ENCODE measurements around the gene LRRC73.
"Not testable (repeated sequence)": the region's sequence is repeated elsewhere in the genome, so short reads cannot be mapped to it uniquely, and the experiment has no call there.

Gene LRRC73

DNA sequence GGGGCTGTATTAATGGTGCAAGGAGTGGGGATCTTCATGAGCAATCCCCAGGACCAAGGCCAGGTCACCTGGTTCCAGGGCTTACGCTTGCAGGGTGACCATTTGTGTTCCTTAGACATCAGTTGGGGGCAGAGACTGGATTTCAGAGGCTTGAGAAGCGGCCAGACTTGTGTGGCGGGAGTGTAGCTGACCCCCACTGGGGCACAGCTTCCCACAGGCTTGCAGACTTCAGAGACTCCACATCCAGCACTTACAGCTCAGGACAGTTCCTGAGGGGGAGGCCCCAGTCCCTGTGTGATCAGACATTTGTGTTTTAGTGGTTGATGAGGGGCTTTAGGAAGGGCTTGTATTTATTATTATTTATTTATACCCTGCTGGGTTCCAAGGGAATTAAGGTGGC lies 17.5 kb downstream of the LRRC73 start:
- DNase-seq (ENCODE audit: low read depth in 3 of 3) = no peak

DNA sequence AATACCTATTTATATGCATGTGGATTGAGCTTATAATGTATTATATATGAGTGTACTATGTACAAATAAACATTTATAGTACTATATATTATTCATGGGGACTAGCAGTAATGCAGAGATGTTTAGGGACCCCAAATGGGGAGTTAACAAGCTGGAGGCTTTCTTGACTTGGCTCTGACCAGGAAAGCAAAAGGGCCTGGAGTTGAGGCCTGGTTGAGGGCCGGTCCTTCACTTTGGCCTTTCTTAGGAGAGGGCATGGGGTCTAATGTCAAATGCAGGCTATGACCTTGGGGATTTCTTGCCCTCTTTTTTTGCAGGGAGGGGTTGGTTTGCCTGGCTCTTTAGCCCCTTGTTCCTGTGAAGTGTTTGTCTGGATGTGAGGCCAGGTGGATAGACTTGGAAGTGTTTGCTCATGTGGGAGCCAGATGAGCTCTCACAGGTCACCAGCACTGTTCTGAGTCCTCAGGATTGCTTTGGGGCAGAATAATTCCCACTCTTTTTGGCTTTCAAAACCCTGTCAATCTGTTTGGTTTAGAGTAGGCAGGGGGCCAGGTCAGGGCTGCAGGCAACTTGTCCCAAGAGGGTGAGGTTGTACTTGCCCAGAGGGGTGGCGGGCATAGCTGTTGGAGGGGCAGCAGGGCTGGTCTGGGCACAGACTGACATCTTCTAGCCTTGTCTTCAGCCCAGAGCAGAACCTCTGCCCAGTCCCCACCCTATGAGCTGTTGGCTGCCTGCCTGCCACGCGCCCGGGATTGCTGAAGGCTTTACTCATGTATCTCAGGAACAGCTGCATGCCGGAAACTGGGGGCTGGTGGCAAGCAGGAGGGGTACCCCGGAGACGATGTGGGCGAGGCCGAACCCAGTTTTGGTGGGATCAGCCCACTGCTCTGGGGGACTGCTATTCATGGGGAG lies 18.1 kb downstream of the LRRC73 start:
- no peak for DNase-seq (ENCODE audit: low read depth in 3 of 3)

DNA sequence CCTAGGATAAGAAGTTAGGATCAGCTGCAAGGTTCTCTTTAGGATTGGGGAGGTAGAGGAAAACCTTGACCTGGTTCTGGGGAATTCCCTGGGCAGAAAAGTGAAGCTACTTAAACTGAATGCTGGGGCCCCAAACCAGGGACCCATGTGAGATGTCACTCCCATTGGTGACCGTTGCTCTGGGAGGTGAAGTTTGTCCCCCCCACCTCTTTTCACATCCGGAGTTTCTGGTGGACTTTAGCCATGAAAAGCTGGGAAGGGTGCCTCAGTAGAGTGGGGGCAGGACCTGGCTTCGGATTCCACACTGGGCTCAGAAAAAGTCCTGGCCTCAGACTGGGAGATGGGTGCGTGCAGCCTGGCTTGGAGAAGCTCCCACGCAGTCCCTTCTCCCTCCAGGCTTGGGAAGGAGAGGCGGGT lies 19.6 kb downstream of the LRRC73 start:
- no peak for DNase-seq (ENCODE audit: low read depth in 3 of 3)

DNA sequence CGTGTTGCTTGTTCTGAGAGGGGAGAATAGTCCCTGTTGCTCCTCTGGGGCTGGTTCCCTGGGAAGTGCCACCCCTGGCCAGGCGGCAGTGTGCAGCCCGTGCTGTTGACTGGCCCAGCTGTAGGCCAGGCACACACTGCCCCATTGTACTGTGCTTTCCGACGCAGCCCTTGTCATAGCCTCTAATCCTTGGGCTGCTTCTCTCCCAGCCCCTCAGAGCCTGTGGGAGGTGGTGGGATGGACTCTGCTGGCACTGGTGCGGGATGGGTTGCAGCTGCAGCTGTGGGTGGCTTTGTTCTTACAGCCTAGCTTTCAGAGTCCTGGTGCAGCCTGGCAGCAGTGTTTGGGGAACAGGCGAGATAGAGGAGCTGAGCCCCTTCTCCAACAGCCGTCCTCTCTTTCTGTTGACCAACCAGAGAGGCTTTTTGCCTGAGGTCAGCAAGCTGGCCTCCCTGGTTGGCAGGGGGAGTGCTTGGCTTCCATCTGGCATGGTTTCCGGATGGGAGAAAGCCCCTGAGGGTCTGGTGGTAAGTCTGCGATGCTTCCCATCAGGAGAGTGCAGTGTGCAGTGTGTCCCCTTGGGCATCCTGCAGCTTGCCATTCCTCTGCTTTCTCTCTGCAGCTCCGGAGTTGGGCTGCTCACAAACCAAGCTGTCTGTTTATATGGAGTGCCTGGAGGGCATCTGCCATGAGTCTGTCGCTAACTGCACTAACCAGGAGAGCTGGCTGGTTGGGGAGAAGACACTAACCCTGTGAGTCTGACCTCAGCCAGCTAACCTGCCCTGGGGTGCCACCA lies 20.7 kb downstream of the LRRC73 start:
- DNase-seq (ENCODE audit: low read depth in 3 of 3) = no peak

DNA sequence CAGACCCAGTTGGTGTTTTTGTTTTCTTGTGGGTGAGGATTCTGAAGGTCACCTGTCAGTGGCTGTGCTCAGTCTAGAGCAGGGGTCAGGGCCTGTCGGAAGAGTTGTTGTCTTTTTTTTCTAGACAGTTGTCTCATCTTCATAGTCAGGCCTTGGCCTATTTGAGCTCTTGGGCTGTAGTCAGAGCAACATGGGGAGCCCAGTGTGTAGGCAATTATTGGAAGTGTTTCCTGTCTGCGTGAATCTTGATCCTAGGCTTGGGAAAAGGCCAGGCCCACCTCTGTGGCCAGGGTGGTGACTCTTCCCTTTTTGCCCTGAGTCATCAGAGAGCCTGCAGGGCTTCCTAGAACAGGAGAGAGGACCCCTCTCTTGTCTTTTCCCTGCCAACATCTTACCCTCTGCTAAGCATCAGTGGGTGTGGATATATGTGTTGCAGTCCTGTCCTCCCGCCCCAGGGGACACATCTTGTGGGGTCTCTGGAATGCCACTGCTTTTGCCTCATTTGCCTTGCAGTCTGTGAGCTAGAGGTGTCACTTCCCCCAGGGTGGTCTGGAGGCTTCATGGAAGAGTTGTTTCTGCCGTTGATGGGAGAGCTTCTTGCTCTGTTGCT lies 21.4 kb downstream of the LRRC73 start:
- DNase-seq (ENCODE audit: low read depth in 3 of 3) = no peak

DNA sequence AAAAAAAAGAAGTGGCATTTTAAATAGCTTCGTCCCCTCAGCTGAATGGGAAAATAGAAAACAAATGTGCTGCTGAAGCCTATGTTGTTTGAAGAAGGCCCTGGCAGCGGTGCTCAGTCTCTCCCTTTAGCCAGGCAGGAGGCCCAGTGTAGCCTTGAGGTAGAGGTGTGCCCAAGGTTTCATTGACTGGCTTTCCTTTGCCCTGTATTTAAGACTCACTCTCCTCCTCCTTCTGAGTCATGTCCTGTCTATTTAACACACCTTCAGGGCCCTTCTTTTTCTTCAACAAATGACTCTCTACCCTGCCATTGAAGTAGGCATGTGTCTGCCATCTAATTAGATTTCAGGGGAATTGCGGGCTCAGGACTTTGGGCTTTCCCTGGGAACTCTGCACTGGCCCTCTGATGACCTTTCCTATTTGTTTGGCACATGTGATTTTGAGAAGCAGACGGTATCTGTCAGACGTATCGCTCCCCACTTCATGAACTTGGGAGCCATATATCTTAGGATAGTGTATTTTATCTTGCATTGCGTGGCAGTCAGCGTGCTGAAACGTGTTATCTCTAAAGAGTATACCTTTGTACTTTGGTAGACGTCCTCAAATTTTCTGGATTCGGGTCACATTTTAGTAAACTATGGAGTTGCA lies 28.4 kb downstream of the LRRC73 start:
- DNase-seq (ENCODE audit: low read depth in 3 of 3) = no peak

DNA sequence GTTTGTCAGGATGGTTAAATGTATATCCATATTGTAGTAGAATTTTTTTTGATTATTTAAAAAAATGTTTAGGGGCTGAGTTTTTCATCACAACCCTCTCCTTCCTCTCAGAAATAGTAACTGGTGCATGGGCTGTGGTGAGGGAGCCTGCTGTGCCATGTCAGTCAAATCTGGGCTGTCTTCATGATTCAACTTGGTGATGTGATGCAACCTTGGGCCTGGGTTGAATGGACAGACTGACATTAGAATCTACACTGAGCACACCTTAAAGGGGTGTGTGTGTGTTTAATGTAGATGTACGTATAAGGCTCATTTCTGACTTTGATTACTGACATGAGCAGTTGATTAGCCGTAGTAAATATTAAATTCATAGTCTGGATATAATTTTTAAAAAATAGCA lies 29.1 kb downstream of the LRRC73 start:
- no peak for DNase-seq (ENCODE audit: low read depth in 3 of 3)

DNA sequence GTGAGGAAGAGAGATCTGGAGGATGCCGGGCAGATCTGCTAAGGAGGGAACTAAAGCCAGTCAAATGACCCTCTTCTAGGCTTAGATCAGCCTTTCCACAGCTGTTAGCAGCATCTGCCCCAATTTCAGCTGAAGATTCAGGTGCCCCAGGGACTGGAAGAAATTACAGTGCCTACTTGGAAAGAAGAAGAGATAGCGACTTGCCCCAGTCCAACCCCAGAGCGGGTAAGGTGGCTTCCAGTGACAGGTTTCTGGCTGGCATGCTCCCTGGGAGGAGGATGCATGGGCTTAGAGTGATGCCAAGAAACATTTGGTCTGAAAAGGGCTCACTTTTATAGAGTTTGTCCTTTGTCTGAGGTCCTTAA lies 32.2 kb downstream of the LRRC73 start:
- DNase-seq (ENCODE audit: low read depth in 3 of 3) = no peak

DNA sequence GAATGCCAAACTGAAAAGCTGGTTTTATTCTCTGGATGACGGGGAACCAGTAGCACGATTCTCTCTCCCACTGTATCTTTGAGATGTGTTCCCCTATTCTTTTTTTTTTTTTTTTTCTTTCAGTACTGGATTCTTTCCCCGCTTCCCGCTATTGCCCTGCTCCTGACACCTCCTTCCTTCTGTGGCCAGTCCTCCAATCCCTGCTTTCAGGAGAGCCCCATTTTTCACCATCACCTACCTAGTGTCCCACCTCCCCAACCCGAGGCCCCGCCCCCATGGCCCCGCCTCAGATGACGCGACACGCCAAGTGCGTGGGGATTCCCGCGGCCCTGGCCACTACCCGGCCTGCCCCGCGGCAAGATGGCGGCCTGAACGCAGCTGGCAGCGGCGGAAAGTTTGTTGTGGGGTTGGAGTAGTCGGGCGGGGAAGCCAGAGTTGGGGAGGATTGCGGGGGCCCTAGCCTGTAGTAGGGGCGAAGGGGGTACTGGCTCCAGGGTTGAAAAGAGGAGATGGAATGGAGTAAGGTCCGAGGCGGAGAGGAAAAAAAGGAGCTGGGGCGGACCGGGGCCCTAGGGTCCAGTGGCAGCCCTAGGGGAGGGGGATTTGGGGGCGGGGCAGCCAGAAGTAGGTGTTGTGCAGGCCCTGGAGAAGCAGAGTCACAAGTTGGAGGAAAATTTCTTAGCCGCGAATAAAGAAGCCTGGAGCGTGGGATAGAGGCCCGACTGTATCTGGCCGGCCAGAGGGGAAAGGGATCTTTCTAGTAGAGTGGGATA lies 32.7 kb downstream of the LRRC73 start, which contains the start of gene TJAP1:
TJAP1 (plus strand) TSS at position 336 of the 773 bp plus-strand sequence. CDS start 21,432 bp downstream, outside the sequence.
- DNase-seq (ENCODE audit: low read depth in 3 of 3) = peak; percentile 96 to 98 (median 97)

DNA sequence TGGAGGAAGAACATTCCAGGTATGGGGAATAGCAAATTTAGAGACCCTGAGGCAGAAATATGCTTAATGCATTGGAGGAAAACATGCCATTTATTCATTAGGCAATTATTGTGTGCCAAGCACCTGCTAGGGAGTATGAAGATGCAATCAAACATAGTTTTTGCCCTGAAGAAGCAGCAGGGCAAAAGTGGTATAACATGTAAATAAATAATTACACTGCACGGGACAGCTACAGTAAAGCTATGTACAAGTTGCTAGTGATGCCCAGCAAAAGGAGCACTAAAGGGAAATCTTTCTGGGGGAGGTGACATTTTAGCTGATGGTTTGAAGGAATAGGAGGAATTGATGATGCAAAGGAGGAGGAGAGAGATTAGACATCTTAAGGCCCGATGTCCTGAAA lies 33.4 kb downstream of the LRRC73 start:
- DNase-seq (ENCODE audit: low read depth in 3 of 3) = no peak

DNA sequence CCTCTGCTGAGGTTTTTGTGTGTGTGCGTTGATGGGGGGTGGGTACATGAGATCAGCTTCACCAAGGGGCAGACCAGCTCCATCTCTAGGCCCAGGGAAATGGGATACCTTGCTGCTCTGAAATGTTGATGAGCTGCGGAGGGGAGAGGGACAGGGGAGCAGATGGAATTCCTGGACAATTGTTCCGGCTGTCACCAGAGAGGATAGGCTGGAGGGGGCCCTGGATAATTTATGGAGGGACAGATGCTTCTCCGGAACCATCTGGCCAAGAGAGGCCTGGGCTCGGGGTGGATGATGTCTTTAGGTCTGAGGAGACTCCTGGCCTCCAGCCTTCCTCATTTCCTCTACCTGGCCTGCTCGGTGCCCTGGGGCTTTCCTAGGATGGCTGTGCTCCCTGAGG lies 34.6 kb downstream of the LRRC73 start:
- DNase-seq (ENCODE audit: low read depth in 3 of 3) = no peak

DNA sequence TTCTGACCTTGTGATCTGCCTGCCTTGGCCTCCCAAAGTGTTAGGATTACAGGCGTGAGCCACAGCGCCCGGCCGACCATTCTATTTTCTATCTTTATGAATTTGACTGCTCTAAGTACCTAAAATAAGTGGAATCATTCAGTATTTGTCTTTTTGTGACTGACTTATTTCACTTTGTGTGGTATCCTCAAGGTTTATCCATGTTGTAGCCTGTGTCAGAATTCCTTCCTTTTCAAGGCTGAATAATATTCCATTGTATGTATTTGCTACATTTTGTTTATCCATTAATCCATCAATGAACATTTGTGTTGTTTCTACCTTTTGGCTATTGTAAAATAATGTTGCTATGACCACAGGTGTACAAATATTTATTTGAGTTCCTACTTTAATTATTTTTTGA lies 37.6 kb downstream of the LRRC73 start:
- DNase-seq (ENCODE audit: low read depth in 3 of 3) = no peak

DNA sequence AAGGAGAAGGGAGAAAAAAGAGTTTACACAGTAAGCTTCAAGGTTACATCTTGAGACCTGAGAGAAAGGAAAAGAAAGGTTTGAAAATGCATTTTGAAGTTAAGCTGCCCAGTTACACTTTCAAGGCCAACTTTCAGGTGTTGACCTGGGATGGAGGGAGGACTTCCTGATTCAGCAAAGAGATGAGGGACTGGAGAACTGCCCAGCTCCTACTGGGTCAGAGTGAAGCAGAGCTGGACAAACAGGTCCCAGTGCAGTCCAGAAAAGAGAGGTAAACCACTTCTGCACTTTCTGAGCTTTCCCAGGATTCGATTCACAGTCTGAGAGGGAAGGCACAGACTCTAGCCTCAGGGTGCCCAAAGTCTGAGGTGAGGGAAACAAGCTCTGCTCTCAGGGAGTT lies 38.7 kb downstream of the LRRC73 start:
- no peak for DNase-seq (ENCODE audit: low read depth in 3 of 3)

DNA sequence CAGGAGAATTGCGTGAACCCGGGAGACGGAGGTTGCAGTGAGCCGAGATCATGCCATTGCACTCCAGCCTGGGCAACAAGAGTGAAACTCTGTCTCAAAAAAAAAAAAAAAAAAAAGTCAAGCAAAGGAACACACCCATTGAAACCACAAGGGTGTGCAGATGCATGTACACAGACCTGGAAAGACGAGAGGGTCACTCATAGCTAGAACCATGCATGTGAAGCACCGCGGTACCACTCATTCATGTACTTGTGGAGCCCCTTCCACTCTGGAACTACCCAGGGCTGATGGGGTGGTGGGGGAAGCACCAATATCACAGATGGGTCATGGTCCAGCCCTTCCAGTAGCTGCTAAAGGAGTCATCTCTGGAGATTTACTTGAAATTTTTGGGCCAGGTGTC lies 40.2 kb downstream of the LRRC73 start:
- no peak for DNase-seq (ENCODE audit: low read depth in 3 of 3)

DNA sequence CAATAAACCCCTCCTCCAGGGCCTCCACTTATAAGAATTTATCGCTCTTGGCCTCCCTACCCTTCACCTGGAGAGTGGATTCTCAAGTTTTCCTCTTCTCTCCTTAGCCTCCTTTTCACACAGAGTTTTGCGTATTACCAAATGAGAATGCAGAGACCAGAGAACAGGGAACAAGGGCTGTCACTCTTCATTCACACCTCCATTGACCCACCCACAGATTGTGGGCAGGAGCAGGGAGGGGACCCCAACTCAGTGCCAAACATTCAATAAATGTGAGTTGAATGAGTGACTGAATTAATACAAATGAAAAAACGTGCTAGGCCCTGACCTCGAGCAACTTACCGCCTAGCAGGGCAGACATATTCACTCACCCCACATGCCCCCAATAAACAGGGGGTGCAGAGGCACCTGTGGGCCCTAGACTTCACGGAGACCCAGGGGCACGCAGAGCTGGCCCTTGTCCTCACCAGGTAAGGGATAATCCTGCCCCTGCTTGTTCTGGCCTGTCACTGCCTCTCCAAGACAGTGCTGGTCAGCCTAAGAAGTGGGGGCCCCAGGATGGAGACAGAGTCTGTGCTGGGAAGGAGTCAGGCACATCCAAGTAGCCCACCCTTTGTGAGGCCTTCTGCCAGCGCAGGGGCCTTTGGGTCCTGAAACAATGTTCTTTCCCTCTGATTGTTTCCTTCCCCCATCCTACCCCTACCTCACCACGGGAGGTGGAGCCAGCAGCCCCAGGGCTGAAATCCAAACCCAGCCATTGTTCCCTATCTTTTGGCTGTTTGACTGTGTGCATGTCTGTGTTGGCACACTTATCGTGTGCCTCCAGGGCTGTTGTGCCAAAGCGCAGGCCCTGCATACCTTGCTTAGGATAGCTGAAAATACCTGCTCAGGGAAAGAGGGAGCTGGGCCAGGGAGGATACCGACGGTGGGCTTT lies 41.1 kb downstream of the LRRC73 start:
- DNase-seq (ENCODE audit: low read depth in 3 of 3) = no peak

DNA sequence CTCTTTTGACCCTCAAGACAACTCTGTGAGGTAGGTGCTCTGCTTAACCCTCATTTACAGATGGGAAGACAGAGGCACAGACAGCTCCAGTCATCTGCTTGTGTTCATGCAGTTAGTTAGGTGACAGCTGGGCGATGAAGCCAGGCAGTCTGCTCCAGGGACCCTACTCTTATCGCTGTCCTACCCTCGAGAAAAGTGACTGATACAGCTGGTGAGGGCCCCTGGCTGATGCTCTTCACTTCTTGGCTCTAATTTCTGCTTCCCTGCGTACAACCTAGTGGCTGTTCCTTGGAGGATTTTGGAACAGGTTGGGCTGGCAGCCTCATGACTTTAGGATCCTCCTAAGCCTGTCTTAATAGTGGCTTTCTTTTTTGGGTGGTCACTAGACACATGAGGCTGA lies 41.9 kb downstream of the LRRC73 start:
- DNase-seq (ENCODE audit: low read depth in 3 of 3) = no peak

DNA sequence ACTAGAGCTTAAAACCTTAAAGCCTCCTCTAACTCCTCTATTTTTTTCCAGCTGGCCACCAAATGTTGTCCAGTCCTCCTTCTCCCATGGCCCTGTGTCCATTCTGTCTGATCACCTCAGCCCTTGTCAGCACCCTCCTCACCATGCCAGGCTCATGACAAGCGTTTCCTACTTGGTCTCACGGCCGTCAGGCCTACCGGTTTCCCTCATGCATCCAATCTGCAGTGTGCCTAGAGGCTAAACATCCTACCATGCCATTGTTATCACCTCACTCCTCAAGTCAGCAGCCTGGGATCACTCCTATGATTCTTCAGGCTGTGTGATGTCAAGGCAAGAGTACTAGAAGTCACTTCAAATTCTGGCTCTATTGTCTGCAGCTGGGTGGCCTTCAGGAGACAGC lies 42.4 kb downstream of the LRRC73 start:
- DNase-seq (ENCODE audit: low read depth in 3 of 3) = no peak

DNA sequence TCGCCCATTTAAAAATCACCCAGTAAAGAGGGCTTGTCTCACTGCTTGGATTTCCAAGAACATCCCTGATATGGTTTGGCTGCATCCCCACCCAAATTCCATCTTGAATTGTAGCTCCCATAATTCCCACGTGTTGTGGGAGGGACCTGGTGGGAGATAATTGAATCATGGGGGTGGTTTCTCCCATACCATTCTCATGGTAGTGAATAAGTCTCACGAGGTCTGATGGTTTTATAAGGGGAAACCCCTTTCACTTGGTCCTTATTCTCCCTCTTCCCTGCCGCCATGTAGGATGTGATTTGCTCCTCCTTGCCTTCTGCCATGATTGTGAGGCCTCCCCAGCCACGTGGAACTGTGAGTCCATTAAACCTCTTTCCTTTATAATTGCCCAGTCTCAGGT lies 42.9 kb downstream of the LRRC73 start:
- not testable (repeated sequence) for DNase-seq (ENCODE audit: low read depth in 3 of 3)

DNA sequence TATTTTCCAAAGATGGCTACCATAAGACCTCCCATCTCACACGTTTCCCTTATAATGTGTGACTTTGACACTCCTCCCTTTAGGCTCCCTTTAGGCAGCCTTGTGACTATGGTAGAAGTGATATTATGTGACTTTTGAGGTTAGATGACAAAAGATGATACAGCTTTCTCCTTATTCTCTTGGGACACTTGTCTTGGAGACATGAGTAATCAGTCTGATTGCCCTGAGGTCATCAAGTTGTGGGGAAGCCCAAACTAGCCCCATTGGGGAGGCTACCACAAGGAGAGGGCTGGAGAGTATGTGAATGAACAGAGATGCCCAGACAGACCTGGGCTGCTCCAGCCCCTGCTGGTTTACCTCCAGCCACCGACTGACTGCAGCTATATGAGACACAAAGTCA lies 44.2 kb downstream of the LRRC73 start:
- no peak for DNase-seq (ENCODE audit: low read depth in 3 of 3)

DNA sequence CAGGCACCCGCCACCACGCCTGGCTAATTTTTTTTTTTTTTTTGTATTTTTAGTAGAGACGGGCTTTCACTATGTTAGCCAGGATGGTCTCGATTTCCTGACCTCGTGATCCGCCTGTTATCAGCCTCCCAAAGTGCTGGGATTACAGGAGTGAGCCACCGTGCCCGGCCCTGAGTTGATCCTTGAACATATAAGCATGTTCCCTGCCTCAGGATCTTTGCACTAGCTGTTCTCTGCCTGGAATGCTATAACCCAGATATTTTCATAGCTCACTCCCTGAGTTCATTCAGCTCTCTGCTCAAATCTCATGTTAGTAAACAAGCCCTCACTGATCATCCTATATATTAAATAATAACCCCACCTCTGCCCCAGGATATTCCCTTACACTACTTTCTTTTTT lies 45.8 kb downstream of the LRRC73 start:
- no peak for DNase-seq (ENCODE audit: low read depth in 3 of 3)

All from stimulated activated CD4-positive, alpha-beta T cell treated with anti-CD3 and anti-CD28 coated beads, TNF-alpha, amount 100 ng/mL, for 4 hours (primary cell).